ENCODE results near the gene AKT2. TPM values are rescaled to one million over a fixed set of nuclear protein-coding genes. Genes with fewer than 3 reads are reported as not detected.

AKT2 gene
- total RNA-seq, 4 donors from 2014 or later: 64.2 to 88.9 (median 72.8) TPM

GRCh38 chr19:40252395-40252794 is 32.8 kb downstream of the AKT2 start:
- WGBS, 2 donors (ENCODE audit: low coverage in 1 of 2): 38 to 68% methylated on average over 3 to 6 of the region's 7 CpGs
- no peak for ATAC-seq
- Histone ChIP-seq H3K27ac (no peak overlapping the region), H3K9me3 (no peaks in the 10 kb centered on the region), H3K27me3 (no peaks in the 10 kb centered on the region), H3K4me1 (peaks cover 0 to 41% (median 4%) of the 10 kb centered on the region in 3 donors), H3K4me3 (no peak overlapping the region), H3K36me3 (peaks cover 0 to 91% of the 10 kb centered on the region in 2 donors)
- TF ChIP-seq CTCF (IDR thresholded peaks at IDR 0.05) (no peak), POLR2A (IDR thresholded peaks at IDR 0.05) (no peak), EP300 (IDR thresholded peaks at IDR 0.05) (no peak), POLR2AphosphoS5 (IDR thresholded peaks at IDR 0.05) (no peak)

GRCh38 chr19:40251991-40252390 is 33.2 kb downstream of the AKT2 start:
- Histone ChIP-seq H3K27ac (no peak overlapping the region), H3K4me1 (peaks cover 0 to 38% (median 4%) of the 10 kb centered on the region in 3 donors), H3K27me3 (no peaks in the 10 kb centered on the region), H3K4me3 (no peak overlapping the region), H3K9me3 (no peaks in the 10 kb centered on the region), H3K36me3 (peaks cover 0 to 88% of the 10 kb centered on the region in 2 donors)
- WGBS, 2 donors (ENCODE audit: low coverage in 1 of 2): 38% methylated on average over 1 of the region's 4 CpGs; no CpG with 5 or more reads in 1 of the 2 donors
- TF ChIP-seq POLR2A (IDR thresholded peaks at IDR 0.05) (no peak), CTCF (IDR thresholded peaks at IDR 0.05) (no peak), EP300 (IDR thresholded peaks at IDR 0.05) (no peak), POLR2AphosphoS5 (IDR thresholded peaks at IDR 0.05) (no peak)
- no peak for ATAC-seq

- Histone ChIP-seq H3K27me3 (no peaks in the 10 kb centered on the region), H3K36me3 (peaks cover 0 to 86% of the 10 kb centered on the region in 2 donors)
- no peak for TF ChIP-seq POLR2A (IDR thresholded peaks at IDR 0.05)
- TF ChIP-seq CTCF (IDR thresholded peaks at IDR 0.05): no peak
- no peak for TF ChIP-seq EP300 (IDR thresholded peaks at IDR 0.05)
- TF ChIP-seq POLR2AphosphoS5 (IDR thresholded peaks at IDR 0.05): no peak
Observed at GRCh38 chr19:40251244-40251643, 33.9 kb downstream of the AKT2 start.

GRCh38 chr19:40249781-40250180 is 35.4 kb downstream of the AKT2 start:
- Histone ChIP-seq H3K27me3 (no peaks in the 10 kb centered on the region), H3K4me3 (no peak overlapping the region), H3K9me3 (no peaks in the 10 kb centered on the region), H3K36me3 (peaks cover 0 to 71% of the 10 kb centered on the region in 2 donors), H3K4me1 (peaks cover 0 to 53% (median 11%) of the 10 kb centered on the region in 3 donors), H3K27ac (no peak overlapping the region)
- TF ChIP-seq POLR2AphosphoS5 (IDR thresholded peaks at IDR 0.05): no peak
- TF ChIP-seq CTCF (IDR thresholded peaks at IDR 0.05): no peak
- TF ChIP-seq POLR2A (IDR thresholded peaks at IDR 0.05): no peak
- no peak for TF ChIP-seq EP300 (IDR thresholded peaks at IDR 0.05)
- WGBS, 2 donors (ENCODE audit: low coverage in 1 of 2): 84 to 88% methylated on average over 8 to 11 of the region's 11 CpGs
- ATAC-seq: no peak

More at GRCh38 chr19:40251244-40251643, 33.9 kb downstream of the AKT2 start:
- Histone ChIP-seq H3K27ac (no peak overlapping the region), H3K4me1 (peaks cover 0 to 38% (median 4%) of the 10 kb centered on the region in 3 donors), H3K9me3 (no peaks in the 10 kb centered on the region), H3K4me3 (no peak overlapping the region)
- no peak for ATAC-seq

- Histone ChIP-seq H3K27me3 (no peaks in the 10 kb centered on the region), H3K27ac (no peak overlapping the region), H3K4me3 (no peak overlapping the region), H3K4me1 (peaks cover 0 to 58% (median 16%) of the 10 kb centered on the region in 3 donors), H3K9me3 (no peaks in the 10 kb centered on the region), H3K36me3 (peaks cover 0 to 65% of the 10 kb centered on the region in 2 donors)
- WGBS, 2 donors (ENCODE audit: low coverage in 1 of 2): 67 to 80% methylated on average over 1 to 2 of the region's 10 CpGs
- no peak for ATAC-seq
- TF ChIP-seq CTCF (IDR thresholded peaks at IDR 0.05): no peak
- no peak for TF ChIP-seq POLR2A (IDR thresholded peaks at IDR 0.05)
- no peak for TF ChIP-seq EP300 (IDR thresholded peaks at IDR 0.05)
- no peak for TF ChIP-seq POLR2AphosphoS5 (IDR thresholded peaks at IDR 0.05)
Observed at GRCh38 chr19:40249201-40249600, 35.9 kb downstream of the AKT2 start.

Measured in gastroesophageal sphincter (tissue), 4 donors.